Neutrophil (primary cell): ENCODE data around the gene ANAPC1.

Experiments used
- H3K27ac ChIP-seq: fragments of 200-600 bp; sonication (generic); 2 replicates; pipeline ENCODE4 v1.5.1; 2016; ENCODE audit warnings: mild to moderate bottlenecking, moderate library complexity
- H3K27me3 ChIP-seq: fragments of 200-600 bp; sonication (generic); 2 replicates; pipeline ENCODE4 v1.6.0; 2016; ENCODE audit warnings: mild to moderate bottlenecking
- H3K36me3 ChIP-seq: fragments of 200-600 bp; sonication (generic); 2 replicates; pipeline ENCODE4 v1.5.1; 2017
- H3K4me1 ChIP-seq, 2 experiments: fragments of 200-600 bp in 1 of 2; sonication (generic) in 1 of 2; 1 replicate in 1 of 2; 2 replicates in 1 of 2; pipeline versions ENCODE4 v1.5.1 to v1.6.1; 2013 to 2016; ENCODE audit warnings: low read depth in 1 of 2, low read length in 1 of 2, mild to moderate bottlenecking in 1 of 2, moderate library complexity in 1 of 2; ENCODE audit not compliant: control insufficient read depth in 1 of 2, insufficient read depth in 1 of 2
- H3K4me3 ChIP-seq, 2 experiments: fragments of 200-600 bp in 1 of 2; sonication (generic) in 1 of 2; 1 replicate in 1 of 2; 2 replicates in 1 of 2; pipeline ENCODE4 v1.5.1; 2013 to 2016; ENCODE audit warnings: low read depth in 1 of 2, low read length in 1 of 2, mild to moderate bottlenecking in 1 of 2, moderate library complexity in 1 of 2
- H3K9me3 ChIP-seq: fragments of 200-600 bp; sonication (generic); 2 replicates; pipeline ENCODE4 v1.5.1; 2016
- TF ChIP-seq, protein P1 (sequence below): fragments of 200-600 bp; sonication (generic); IDR thresholded peaks from 2 replicates; pipeline ENCODE4 v1.5.1; 2016; ENCODE audit warnings: antibody characterized with exemption

ANAPC1 gene

DNA sequence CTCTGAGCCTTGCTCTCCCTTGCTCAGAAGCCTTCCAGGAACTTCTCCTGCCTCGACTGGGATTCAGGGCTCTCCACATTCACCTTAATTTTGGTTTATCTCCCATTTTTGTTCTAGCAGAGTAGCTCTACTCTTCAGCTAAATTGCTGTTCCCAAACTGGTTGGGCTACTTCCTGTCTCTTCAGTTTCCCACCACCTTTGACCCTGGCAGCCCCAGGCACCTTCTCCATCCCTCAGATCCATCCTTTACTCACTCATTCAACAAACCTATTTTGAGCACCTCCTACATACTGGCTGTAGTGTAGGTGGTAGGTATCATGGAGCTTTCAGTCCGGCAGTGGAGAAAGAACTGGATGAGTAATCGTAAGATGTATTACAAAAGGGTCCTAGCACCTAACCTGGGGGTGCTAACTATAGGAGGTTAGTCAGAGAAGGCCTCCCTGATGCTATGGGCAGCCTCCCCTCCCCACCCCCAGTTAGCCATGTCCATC is 40.7 kb upstream of the ANAPC1 start:
- Histone ChIP-seq H3K36me3 (peaks cover 3% of the 10 kb centered on the region), H3K9me3 (no peaks in the 10 kb centered on the region), H3K27me3 (no peaks in the 10 kb centered on the region), H3K4me1 (no peaks in the 10 kb centered on the region), H3K27ac (no peak overlapping the region), H3K4me3 (no peak overlapping the region)
- TF ChIP-seq, protein P1, sequence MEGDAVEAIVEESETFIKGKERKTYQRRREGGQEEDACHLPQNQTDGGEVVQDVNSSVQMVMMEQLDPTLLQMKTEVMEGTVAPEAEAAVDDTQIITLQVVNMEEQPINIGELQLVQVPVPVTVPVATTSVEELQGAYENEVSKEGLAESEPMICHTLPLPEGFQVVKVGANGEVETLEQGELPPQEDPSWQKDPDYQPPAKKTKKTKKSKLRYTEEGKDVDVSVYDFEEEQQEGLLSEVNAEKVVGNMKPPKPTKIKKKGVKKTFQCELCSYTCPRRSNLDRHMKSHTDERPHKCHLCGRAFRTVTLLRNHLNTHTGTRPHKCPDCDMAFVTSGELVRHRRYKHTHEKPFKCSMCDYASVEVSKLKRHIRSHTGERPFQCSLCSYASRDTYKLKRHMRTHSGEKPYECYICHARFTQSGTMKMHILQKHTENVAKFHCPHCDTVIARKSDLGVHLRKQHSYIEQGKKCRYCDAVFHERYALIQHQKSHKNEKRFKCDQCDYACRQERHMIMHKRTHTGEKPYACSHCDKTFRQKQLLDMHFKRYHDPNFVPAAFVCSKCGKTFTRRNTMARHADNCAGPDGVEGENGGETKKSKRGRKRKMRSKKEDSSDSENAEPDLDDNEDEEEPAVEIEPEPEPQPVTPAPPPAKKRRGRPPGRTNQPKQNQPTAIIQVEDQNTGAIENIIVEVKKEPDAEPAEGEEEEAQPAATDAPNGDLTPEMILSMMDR: no peak

DNA sequence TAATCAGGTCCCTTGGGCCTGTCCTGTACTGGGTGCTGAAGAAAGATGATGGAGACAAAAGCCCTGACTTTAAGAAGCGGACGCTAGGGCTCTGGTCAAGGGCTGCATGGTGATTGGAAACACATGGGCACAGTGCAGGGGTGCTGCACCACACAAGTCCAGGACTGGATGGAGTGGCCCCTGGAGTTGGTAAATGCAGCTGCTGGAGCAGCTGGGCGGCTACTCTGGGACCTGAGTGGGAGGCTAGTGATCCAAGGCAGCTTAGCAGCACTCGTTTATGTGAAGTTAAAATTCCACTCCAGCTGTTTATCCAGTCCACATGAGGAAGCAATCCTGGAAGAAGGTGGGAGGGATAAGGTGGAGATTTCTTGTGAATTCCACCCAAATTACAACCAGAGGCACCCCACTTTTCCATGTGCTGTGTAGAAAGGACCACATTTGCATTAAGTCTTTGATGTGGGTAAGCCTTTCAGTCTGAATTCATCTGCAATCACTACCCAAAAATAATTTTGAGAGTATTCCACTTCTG is 39.3 kb upstream of the ANAPC1 start:
- Histone ChIP-seq H3K27me3 (no peaks in the 10 kb centered on the region), H3K36me3 (peaks cover 3% of the 10 kb centered on the region), H3K27ac (no peak overlapping the region), H3K4me3 (no peak overlapping the region), H3K9me3 (no peaks in the 10 kb centered on the region), H3K4me1 (no peaks in the 10 kb centered on the region)
- TF ChIP-seq, protein P1: no peak

DNA sequence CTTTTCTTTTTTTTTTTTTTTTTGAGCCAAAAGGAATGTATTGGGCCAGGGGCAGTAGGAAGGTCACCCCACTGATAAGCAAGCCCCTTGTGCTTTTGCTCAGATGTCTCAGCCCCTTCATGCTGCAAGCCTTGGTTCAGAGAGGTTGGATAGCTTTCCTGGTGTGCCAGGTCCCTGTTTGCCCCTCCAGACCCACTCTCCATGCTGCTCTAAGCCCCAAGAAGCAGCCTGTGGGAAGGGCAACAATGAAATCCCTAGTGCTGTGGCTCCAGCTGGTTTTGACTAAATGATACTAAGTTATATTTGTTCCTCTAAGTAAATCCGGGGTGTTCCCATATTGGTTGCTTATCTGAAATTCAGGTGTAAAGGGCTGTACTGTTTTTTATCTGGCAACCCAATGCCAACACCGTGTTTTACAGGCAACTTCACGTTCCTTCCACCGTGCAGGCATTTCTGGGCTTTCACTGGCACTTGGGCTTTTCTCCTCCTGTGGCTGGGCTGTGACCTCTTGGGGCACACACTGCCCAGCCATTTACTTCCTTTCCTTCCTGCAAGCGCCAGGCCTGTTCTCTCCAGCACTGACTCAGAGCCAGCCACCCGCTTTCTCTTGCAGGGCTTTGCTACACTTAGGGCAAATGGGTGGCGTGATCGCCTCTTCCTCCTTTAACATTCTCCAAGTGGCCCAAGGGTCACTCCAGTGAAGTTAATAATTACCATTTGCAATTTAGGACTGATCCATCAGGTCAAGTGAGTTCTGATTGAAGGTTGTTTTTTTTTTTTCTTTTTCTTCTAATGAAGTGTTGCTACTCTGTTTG is 36.0 kb upstream of the ANAPC1 start:
- TF ChIP-seq, protein P1: no peak
- no peaks in the 10 kb centered on the region for H3K4me1 ChIP-seq
- H3K27ac ChIP-seq: no peak overlapping the region
- no peaks in the 10 kb centered on the region for H3K9me3 ChIP-seq
- H3K27me3 ChIP-seq: no peaks in the 10 kb centered on the region
- H3K36me3 ChIP-seq: peaks cover 3% of the 10 kb centered on the region
- H3K4me3 ChIP-seq: no peak overlapping the region

DNA sequence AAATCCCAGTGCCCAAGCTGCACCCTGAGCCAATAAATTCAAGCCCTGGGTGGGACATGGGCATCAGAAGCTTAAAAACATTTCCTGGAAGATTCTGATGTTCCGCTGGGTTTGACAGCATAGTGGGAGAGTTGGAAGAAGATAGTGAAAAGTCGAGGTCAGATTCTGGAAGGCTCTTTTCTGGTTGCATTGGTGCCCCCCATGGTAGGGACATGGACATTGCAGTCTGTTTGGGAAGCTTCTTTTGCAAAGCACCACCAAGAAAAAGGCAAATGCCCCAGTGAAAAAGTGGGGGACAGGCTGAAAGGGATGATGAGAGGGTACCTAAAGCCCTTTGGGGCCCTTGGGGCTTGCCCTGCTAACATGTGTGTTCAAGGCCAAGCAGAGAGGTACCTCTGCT is 35.4 kb upstream of the ANAPC1 start:
- TF ChIP-seq, protein P1: no peak
- Histone ChIP-seq H3K4me3 (no peak overlapping the region), H3K36me3 (peaks cover 3% of the 10 kb centered on the region), H3K4me1 (no peaks in the 10 kb centered on the region), H3K27ac (no peak overlapping the region), H3K9me3 (no peaks in the 10 kb centered on the region), H3K27me3 (no peaks in the 10 kb centered on the region)

DNA sequence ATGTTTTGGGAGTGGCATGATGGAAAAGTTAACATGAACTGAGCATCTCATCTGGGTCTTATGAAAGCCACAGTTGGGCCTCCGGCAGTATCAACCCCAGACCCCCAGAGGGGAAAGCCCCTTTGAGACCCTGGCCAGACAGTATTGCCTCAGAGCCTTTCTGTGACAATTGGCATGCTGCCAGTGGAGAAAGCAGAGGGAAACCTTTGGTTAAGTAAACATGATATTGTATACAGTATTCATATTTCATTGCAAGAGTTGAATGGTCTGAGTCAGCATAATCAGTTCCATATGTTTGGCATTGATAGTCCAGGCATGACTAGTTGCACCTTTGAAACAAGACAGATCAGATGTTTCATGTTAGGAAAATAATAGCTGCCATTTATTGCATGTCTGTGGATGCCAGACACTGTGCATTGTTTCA is 34.4 kb upstream of the ANAPC1 start:
- no peaks in the 10 kb centered on the region for H3K9me3 ChIP-seq
- no peaks in the 10 kb centered on the region for H3K27me3 ChIP-seq
- H3K4me1 ChIP-seq: no peaks in the 10 kb centered on the region
- peaks cover 3% of the 10 kb centered on the region for H3K36me3 ChIP-seq
- TF ChIP-seq, protein P1: no peak
- H3K27ac ChIP-seq: no peak overlapping the region
- H3K4me3 ChIP-seq: no peak overlapping the region
